K562 (cell line): Measurements from ENCODE around the gene TIMM23. TPM values are rescaled to one million over a fixed set of nuclear protein-coding genes. Genes with fewer than 3 reads are reported as not detected.
A peak's percentile ranks its signal among the peaks of the same experiment; 100 is the strongest.

ENCODE experiments used
- CBX1 ChIP-seq: sonication (generic); IDR thresholded peaks from 2 replicates; pipeline ENCODE4 v1.6.1; 2016; ENCODE audit warnings: antibody characterized with exemption, low read depth, mild to moderate bottlenecking
- CHCHD3 ChIP-seq: fragments of 250-450 bp; sonication (Bioruptor Pico); IDR thresholded peaks from 2 replicates; pipeline ENCODE4 v2.1.2; 2022; ENCODE audit warnings: mild to moderate bottlenecking
- ETS1 ChIP-seq: conservative IDR thresholded peaks from 2 replicates; pipeline ENCODE4 v1.6.1; 2011; ENCODE audit warnings: low read depth, mild to moderate bottlenecking, low read length; ENCODE audit not compliant: control insufficient read depth
- FOXP4 ChIP-seq: sonication (generic); formaldehyde crosslinking; IDR thresholded peaks from 2 replicates; pipeline ENCODE4 v1.8.0; 2022; ENCODE audit warnings: mild to moderate bottlenecking, missing genetic modification reagents, borderline replicate concordance
- HDAC3 ChIP-seq: fragments of 450-650 bp; IDR thresholded peaks from 2 replicates; pipeline ENCODE4 v1.6.1; 2018; ENCODE audit warnings: borderline replicate concordance, mild to moderate bottlenecking, moderate library complexity; ENCODE audit not compliant: partially characterized antibody
- HNRNPLL ChIP-seq: fragments of 200-400 bp; formaldehyde crosslinking; IDR thresholded peaks from 2 replicates; pipeline ENCODE4 v1.6.1; 2017; ENCODE audit warnings: low read length, low read depth, mild to moderate bottlenecking; ENCODE audit not compliant: poor library complexity, severe bottlenecking
- KLF16 ChIP-seq: IDR thresholded peaks from 2 replicates; pipeline ENCODE4 v1.6.1; 2016; ENCODE audit warnings: antibody characterized with exemption
- MED1 ChIP-seq: sonication (generic); formaldehyde crosslinking; IDR thresholded peaks from 2 replicates; pipeline ENCODE4 v1.8.1; 2023; ENCODE audit warnings: missing genetic modification reagents, borderline replicate concordance
- NBN ChIP-seq: fragments of 450-650 bp; IDR thresholded peaks from 2 replicates; pipeline ENCODE4 v1.6.1; 2016; ENCODE audit warnings: low read depth, mild to moderate bottlenecking
- NR2C2 ChIP-seq, 2 experiments: fragments of 200-800 bp in 1 of 2; sonication (Bioruptor generic) in 1 of 2; sonication (generic) in 1 of 2; formaldehyde crosslinking in 1 of 2; IDR thresholded peaks; 2 replicates each; pipeline versions ENCODE4 v1.6.1 to v1.8.0; 2016 to 2022; ENCODE audit warnings: mild to moderate bottlenecking in 1 of 2, missing compliant biosample characterization in 1 of 2, missing genetic modification characterization in 1 of 2, missing genetic modification reagents in 1 of 2
- NRF1 ChIP-seq, 2 experiments: fragments of 450-650 bp; IDR thresholded peaks in 1 of 2; conservative IDR thresholded peaks in 1 of 2; 2 replicates each; pipeline ENCODE4 v1.6.1; 2014; ENCODE audit warnings: mild to moderate bottlenecking in 2 of 2
- PURB ChIP-seq: sonication (generic); formaldehyde crosslinking; IDR thresholded peaks from 2 replicates; pipeline ENCODE4 v1.9.0; 2021; ENCODE audit warnings: low read depth, mild to moderate bottlenecking, missing genetic modification reagents
- PYGO2 ChIP-seq: fragments of 450-650 bp; IDR thresholded peaks from 2 replicates; pipeline ENCODE4 v1.6.1; 2016; ENCODE audit warnings: mild to moderate bottlenecking, missing genetic modification characterization, moderate library complexity, missing compliant biosample characterization
- RBM14 ChIP-seq: fragments of 200-400 bp; formaldehyde crosslinking; IDR thresholded peaks from 2 replicates; pipeline ENCODE4 v1.6.1; 2018; ENCODE audit warnings: low read depth, mild to moderate bottlenecking, low read length, moderate library complexity, borderline replicate concordance; ENCODE audit not compliant: insufficient read depth
- SAP30 ChIP-seq: fragments of 200-600 bp; sonication (generic); IDR thresholded peaks from 2 replicates; pipeline ENCODE4 v1.6.1; 2012; ENCODE audit warnings: borderline replicate concordance, low read depth, mild to moderate bottlenecking, moderate library complexity, low read length, control low read depth, inconsistent platforms; ENCODE audit not compliant: insufficient read depth, poor library complexity, severe bottlenecking
- SIN3B ChIP-seq: fragments of 450-650 bp; IDR thresholded peaks from 2 replicates; pipeline ENCODE4 v1.6.1; 2017; ENCODE audit warnings: low read depth, mild to moderate bottlenecking, moderate library complexity
- SIRT6 ChIP-seq: IDR thresholded peaks from one replicate; pipeline ENCODE4 v1.6.1; 2012; ENCODE audit warnings: low read depth, mild to moderate bottlenecking, control low read depth, inconsistent platforms, low read length, moderate library complexity
- SMAD1 ChIP-seq: fragments of 150-350 bp; IDR thresholded peaks from 2 replicates; pipeline ENCODE4 v1.6.1; 2014; ENCODE audit warnings: low read length, low read depth; ENCODE audit not compliant: partially characterized antibody
- SMAD4 ChIP-seq: fragments of 250-450 bp; sonication (Bioruptor Pico); conservative IDR thresholded peaks from 2 replicates; pipeline ENCODE4 v1.8.0; 2021; ENCODE audit warnings: inconsistent platforms, mild to moderate bottlenecking, moderate library complexity
- SP2 ChIP-seq: IDR thresholded peaks from 2 replicates; pipeline ENCODE4 v1.6.1; 2011; ENCODE audit warnings: mild to moderate bottlenecking, low read depth, low read length, moderate library complexity; ENCODE audit not compliant: poor library complexity, severe bottlenecking; ENCODE audit errors: extremely low read depth
- SPI1 ChIP-seq: IDR thresholded peaks from 2 replicates; pipeline ENCODE4 v1.6.1; 2011; ENCODE audit warnings: low read depth, low read length, control low read depth, borderline replicate concordance
- TEAD2 ChIP-seq: fragments of 450-650 bp; IDR thresholded peaks from 2 replicates; pipeline ENCODE4 v1.6.1; 2016; ENCODE audit warnings: missing genetic modification characterization, control low read depth, missing compliant biosample characterization
- polyA plus RNA-seq, 8 experiments: library from polyadenylated mRNA; depleted of rRNA in 4 of 8; stranded (reverse) in 5 of 8; unstranded in 3 of 8; fragments of >200 nt; fragmentation: Nextera tagmentation in 2 of 8; fragmentation: Illumina TruSeq in 1 of 8; extraction: Ambion mirVana in 2 of 8; extraction: Trizol in 1 of 8; gene quantifications; 2 replicates each; pipeline versions ENCODE4 v1.2.1 to v1.2.3, GENCODE V29; 2011 to 2014; ENCODE audit warnings: inconsistent platforms in 1 of 8, missing spikeins in 1 of 8
- total RNA-seq, 7 experiments: library from RNA; depleted of rRNA in 6 of 7; stranded (reverse); fragments of >200 nt in 6 of 7; fragmentation: Illumina TruSeq in 2 of 7; extraction: Trizol in 2 of 7; gene quantifications; 2 replicates each; pipeline versions ENCODE4 v1.2.1 to v1.2.3, GENCODE V29; 2011 to 2021; ENCODE audit warnings: low replicate concordance in 1 of 7

TIMM23 gene
- total and polyA plus RNA-seq, 9 of the 15 experiments (the other 6 are each of a cell fraction or from before 2014, with no cell fraction given) = 148 to 280 (median 183) TPM

- TF ChIP-seq MED1 (no peak), PURB (no peak), SIN3B (peak; percentile 49; the same call in 1 of the 2 replicates), PYGO2 (tag) (no peak), NBN (peak; percentile 81), SPI1 (no peak), SMAD4 (peak; percentile 80), SIRT6 (no peak), FOXP4 (CRISPR knock-in tag) (0 out of 2 replicates have a peak, but pooled peaks have one; percentile 70), NR2C2 (CRISPR knock-in tag; IDR thresholded peaks at IDR 0.05) (peak; percentile 71; the same call in 1 of the 2 replicates), NR2C2 (tag; IDR thresholded peaks at IDR 0.05) (peak; percentile 97), TEAD2 (tag) (no peak), NRF1 (conservative IDR thresholded peaks at IDR 0.05 in 1 of 2, IDR thresholded peaks at IDR 0.05 in 1 of 2) (peak; percentile 73 to 79), HNRNPLL (peak; percentile 50), ETS1 (no peak), HDAC3 (no peak), RBM14 (no peak), KLF16 (peak; percentile 67), SMAD1 (no peak), CBX1 (no peak; the same call in 1 of the 2 replicates), SAP30 (peak; percentile 89), SP2 (no peak), CHCHD3 (CRISPR knock-in tag) (0 out of 2 replicates have a peak, but pooled peaks have one; percentile 29)
These were observed 50.9 kb downstream of the TIMM23 start (continued) for GRCh38 chr10:46022978-46023702.
